Stimulated activated CD8-positive, alpha-beta memory T cell treated with anti-CD3 and anti-CD28 coated beads, Interleukin-15, amount 100 ng/mL, for 4 hours (primary cell): ENCODE results near the gene LPP.
A peak's percentile ranks its signal among the peaks of the same experiment; 100 is the strongest.

Source experiments
- DNase-seq, 2 donors: peaks; one replicate each; pipeline ENCODE4 v3.0.0-alpha.2; 2020; ENCODE audit warnings: low read depth in 2 of 2

Gene LPP

DNA sequence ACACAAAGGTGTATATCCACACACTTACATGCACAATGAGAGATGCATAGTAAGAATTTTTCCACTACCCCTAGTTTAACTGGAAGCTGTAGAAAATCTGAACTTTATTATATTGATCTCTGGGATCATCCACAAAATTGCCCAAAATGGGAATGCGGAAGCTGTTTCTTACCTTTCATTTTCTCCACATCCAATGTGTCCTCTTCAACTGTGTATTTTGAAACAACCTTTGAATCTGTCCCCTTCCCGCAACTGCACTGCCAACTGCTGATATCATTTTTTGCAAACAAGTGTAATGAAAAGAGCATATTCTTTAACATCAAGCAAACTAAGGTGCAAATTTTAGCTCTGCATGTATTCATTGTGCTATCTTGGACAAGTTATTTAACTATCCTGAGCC lies 590.2 kb downstream of the LPP start:
- DNase-seq = no peak

DNA sequence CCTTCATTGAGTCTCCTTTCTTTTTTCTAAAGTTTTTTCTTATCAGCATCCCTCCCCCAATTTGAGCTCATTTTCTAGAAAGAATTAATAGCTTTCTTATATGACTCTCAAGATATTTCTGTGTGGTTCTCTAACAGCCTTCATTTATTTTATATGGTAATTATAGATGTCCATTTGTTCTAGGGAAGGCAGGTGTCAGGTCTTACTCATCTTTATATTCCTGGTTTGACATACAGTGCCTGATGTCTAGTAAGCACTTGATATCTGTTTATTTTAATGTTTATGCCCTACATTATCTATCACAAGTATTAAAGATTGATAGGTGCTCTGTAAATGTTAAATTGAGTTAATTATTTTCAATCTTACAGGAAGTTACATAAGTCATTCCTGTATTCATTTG lies 591.1 kb downstream of the LPP start:
- DNase-seq = no peak

DNA sequence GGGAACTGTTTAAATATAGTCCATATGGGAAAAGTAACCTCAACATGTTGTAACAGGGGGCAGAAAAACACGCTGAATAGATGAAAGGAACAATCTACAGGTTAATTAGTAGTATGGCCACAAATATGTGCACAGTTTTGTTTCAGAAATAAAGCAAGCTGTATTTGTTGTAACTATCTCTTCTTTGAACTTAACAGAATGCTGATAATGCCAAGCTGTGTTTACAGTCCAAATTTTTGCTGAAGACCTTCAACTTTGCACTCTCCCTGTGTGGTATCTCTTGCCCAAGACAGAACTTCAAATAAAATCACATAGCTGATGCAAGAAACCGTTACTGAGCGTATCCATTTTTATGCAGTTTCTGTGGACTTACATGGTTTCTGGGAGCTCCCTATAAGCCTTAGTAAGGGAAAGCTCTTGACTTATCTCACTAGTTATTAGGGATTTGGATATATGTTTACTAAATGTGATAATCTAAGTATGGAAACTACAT lies 592.4 kb downstream of the LPP start:
- no peak for DNase-seq

DNA sequence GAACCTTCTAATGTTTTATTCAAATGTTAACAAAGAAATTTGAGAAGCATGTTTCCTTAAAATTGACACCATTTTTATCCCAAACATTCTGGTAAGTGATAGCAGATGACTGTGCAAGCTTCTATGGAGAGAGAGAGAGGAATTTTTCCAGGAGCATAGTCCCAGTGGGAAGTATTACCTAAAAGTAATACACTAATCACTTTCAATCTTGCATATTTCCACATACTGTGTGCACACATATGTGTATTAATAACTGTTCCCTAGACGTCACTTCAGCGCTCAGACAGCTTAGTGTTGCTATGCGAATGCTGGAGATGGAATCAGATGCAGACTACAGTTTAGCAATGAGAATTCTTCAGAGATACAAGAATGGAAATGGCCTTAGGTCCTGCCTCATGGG lies 593.5 kb downstream of the LPP start:
- DNase-seq = no peak

DNA sequence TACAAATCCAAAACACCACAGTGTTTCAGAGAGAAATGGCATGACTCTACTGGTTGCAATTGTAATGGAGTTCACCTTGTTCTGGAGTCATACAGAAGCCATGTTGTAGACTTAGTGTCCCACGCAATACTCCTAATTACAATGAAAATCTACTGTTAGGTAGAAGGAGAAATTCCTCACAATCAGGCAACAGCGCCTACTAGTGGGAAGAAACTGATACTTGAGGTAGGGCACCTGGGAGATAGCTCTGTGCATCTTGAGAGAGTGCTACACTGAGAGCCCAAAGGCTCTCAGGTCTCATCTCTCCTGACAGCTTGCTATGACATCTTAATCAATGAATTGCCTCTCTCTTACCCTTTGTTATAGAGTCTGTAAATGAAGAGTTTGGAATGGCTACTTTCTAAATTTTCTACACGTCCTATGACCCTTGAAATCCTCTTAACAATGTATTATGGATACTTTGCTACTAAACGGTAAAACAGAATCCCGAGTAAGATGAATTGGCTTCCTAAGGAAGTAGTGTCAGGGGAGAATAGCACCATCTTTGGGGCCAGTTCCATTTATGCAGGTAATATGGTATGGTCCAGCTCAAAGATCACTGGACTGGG lies 595.2 kb downstream of the LPP start:
- DNase-seq = peak in 1 of 2 donors; percentile 38

DNA sequence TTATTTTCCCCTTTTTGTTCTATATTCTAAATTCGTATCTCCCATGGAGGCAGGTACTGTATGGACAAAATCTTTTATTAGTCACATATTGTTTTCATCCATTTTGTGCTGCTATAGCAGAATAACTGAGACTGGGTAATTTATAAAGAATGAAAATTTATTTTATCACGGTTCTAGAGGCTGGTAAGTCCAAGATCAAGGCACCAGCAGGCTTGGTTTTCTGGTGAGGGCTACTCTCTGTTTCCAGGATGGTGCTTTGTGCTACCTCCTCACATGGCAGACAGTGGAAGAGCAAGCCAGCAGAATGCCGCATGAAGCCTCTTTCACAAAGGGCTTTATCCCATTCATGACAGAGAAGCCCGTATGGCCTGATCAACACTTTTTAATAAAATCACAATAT lies 595.9 kb downstream of the LPP start:
- no peak for DNase-seq

DNA sequence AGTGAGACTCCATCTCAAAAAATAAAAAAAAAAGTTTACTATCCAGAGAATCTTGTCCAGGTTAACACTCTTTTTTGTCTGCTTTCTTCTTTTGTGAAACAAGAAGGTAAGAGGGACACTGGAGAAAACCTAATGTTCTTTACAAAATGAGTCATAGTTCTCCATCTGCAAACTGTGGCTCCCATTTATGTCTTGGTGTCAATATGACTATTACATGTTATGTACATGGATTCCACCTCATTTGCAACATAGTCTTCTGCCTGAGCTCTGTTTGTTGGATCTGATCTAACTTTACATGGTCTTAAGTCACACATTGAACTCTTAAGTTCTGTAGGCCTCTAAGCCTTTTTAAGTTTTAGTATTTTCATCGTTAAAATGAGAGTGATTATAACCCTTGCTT lies 596.7 kb downstream of the LPP start:
- no peak for DNase-seq

DNA sequence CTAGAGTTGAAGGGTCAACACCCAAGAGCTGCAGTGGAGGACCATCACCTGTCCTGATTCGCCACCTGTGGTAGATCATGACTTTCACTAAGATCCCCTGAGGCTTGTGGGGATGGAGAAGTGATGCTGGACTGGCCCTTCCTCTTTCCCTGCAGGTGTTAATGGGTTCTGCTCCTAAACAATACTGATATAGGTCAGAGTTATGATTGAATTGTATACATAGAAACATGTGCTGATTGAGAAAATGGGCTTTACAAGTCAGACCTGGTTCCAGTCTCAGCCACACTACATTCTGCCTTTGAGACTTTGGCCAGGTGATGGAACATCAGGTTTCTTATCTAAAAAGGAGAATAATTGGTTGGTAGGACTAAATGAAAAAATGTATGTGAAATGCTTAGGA lies 598.9 kb downstream of the LPP start:
- no peak for DNase-seq

DNA sequence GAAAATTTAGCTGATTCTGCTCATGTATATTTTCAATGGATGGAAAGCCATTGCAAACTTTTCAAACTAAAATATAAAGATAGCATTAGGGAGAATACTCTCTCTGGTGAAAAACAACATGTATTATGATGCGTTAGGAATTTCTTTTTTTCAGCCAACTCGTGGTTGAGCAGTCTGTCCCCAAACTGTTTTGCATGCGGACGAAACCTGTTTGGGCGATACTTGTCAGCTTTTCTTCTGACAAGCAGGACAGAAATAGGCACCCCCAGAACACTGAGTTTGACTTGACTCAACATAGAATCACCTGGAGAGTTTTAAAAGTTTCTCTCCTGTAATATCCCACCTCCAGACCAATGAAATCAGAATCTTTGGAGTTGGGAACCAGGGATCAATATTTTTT lies 600.3 kb downstream of the LPP start:
- no peak for DNase-seq

DNA sequence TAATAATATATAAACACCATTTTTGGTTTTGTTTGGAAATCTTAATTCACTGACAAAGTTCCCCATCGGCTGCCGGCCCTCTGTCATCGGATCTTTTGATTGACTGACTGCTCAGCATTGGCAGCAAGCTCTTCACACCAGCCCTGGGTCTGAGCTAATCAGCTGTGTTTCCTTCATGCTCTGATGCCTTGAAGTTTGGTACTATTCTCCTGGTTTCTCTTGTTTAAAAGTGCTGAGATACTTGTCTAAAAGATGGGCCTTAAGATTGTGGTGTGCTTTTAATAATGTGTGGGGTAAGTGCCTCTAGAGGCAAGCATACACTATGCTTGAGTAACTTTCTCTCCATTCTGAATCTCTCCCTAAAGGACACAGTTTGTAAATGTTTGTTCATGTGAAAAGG lies 602.3 kb downstream of the LPP start:
- no peak for DNase-seq

DNA sequence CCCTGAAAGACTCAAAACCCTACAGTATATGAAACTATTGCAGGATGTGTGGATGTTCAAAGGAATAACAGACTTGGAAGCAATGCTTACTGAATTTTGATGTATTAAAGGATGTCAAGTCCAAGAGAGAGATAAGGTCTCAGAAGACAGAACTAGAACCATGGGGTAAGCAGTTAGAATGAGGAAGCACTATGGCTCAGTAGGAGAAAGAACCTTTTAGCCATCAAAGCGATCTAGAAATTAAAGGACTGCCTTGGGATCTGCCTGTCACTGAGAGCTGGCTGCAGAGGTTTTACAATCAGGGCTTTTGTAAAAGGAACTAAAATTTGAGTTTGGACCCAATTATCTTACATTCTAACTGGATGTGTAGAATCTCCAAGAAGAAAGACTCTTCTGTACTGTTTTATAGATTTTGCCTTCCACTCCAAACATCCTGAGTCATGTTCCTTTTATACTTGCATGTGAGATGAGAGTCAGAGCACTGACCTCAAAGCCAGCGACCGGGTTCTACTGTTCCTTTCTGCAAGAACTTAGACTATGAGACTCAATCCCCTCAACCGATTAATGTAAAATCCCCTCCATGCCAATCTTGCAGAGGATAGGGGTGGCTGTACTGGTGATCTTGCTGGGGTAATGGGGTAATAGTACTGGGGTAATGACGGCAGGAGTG lies 605.5 kb downstream of the LPP start:
- DNase-seq = no peak

DNA sequence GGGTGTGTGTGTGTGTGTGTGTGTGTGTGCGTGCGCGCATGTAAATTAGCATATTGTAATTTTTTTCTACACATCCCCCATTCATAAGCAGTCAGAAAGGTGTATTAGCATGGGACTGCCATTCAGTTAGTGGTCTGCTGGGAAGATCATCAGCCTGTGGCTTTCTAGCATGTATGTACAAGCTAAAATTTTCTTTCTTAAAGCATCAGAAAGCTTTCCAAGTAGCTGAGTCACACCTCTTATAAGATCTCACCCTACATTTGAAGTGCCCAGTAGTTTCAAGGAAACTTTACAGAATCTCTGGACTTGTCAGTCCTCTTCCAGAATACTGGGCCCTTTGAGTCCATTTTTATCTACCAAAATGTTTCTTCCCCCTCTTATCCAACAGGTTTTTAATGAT lies 606.5 kb downstream of the LPP start:
- DNase-seq = no peak

DNA sequence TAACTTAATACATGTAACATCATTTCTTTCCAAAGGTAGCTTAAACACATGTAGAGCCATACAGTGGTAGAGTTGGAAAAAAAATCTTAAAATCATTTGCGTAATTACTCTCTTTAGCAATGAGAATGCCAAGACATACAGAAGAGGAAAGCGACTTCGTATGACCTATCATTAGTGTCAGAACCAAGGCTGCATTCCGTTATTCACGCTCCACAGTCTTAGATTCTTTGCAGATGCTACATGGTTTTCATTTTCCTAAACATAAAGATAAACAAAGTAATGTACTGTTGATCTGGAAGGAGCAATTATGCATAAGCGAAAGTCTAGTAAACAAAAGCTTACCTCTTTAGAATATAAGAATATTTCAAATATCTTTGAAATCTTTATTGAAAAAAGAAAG lies 607.5 kb downstream of the LPP start:
- no peak for DNase-seq

DNA sequence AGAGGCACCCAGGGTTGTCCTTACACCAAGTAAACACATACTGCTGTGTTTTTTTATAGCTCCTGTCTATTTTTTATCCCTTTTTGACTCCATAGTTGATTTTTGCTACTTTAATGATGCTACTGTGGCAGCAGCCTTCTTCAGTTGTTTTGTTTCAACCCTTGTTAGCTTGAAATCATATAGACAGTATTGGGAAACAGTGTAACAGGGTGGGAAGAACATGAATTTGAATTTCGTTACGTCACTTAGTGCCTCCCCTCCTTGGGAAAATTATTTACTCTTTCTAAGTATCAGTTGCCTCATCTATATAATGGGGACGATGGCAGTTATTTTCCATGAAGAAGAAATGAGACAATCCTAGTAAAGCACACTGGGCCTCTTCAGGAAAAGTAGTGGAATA lies 608.0 kb downstream of the LPP start:
- no peak for DNase-seq

DNA sequence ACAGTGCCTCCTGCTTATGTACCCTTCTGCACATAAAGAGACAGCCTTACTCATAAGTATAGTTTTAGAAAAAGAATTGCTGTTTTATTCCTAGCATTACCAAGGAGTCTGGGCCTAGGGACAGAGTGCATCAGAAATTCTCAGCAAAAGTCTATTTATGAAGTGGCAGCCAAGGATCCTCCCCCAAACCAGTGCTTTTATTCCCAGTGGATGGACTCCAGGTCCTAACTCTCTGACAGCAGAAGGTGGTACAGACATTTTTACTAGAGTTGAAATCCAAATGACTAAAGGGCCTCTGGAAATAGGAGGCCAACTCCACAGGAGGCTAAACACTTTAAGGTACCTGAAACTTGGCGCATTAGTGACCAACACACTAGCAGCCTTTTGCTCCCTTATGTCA lies 610.7 kb downstream of the LPP start:
- no peak for DNase-seq

DNA sequence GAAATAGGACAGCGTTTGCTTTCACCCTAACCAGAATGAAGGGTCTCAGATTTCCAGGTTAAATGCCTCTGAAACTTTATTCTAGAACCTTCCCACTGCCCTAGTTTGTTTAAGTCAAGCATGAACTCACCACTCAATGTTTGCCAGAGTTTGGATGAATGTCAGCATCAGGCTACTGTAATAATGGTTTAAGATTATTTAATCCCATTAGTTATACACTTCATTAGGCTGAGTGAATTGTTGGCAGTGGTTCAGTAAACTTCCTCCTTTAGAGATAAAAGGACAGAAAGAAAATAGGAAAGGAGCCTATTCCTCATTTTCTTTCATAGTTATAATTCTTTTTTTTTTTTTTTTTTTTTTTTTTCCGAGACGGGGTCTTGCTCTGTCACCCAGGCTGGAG lies 615.9 kb downstream of the LPP start:
- no peak for DNase-seq

DNA sequence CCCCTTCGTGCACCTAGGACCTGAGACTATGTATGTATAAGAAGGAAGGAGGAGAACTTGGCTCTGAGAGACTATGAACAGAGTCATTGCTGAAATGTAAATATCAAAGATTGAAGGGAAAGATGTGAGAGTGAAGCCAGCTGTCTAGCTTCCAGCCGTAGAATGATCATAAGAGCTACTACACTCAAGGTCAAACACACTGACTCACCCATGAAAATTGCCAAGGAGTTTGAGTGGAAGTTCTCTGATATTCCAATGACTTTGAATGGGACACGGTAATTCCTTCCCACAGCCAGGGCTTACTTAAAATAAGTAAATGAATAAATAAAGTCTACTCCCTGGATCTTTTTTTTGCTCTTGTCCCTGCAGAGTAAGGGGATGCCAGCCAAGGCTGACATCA lies 618.9 kb downstream of the LPP start:
- no peak for DNase-seq

DNA sequence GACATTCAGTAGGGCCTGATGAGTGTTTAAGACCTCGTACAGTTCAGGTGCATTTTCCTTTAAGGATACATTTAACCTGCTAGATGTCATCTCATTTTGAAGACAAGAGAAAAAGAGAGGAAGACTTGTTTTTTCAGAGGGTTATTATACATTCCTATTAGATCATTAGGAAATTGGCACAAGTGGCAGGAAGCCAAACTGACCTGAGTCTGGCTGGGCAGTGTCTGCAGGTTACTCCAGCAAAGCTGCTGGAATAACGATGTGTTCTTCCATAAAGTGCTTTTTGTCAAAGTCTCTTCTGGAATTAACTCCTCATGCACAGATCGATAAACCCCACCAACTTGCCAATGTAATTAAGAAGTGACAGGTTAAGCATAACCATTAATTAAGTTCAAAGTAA lies 621.5 kb downstream of the LPP start:
- DNase-seq = no peak

DNA sequence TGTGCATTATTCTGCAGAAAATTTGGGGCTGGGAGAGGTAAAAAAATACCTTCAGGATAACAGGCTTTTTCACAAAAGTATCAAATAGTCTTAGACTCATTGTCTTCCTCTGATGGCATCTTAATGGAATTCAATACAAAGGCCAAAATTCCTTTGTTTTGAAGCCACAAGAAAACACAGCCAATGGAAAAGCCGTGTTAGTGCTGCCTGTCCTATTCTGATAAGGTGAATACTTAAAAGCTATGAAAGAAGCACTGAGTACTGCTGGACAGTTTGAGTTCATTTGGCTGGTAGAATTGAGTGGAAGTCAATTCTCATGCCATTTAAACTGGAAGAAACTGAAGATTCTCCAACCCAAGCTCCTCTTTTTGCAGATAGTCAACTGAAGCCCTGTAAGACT lies 622.5 kb downstream of the LPP start:
- no peak for DNase-seq

DNA sequence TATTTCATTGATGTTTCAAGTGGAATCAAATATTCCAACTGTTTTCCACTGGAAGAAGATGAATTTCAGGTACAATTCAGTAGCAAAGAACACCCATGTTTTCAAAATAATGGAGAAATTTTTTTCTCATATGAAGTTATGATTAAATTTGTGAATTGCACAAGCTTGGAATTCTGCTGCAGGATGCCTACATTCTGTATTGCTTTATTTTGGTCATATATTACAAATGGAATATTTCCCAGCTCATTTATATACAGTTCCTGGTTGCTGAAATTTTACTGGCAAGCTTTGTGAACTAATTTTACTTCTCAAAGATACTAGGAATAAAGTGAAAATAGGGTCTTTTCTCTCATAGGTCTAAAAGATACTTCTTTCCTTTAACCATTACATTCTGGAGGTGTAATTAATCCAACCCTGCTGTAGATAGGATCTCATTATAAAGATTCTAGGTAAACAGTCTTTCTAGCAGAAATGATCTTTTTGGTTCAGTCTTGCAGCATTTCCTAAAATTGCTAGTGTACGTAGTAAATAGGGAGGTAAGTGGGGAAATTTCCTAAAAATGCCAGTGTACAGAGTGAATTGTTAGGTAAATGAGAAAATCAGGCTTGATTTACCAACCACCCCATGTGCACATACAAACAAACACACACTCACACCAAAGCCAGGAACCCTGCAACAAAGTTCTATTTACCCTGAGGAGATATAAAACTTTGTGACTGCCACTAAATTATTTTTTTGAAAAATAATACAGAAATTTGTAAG lies 624.3 kb downstream of the LPP start:
- no peak for DNase-seq

DNA sequence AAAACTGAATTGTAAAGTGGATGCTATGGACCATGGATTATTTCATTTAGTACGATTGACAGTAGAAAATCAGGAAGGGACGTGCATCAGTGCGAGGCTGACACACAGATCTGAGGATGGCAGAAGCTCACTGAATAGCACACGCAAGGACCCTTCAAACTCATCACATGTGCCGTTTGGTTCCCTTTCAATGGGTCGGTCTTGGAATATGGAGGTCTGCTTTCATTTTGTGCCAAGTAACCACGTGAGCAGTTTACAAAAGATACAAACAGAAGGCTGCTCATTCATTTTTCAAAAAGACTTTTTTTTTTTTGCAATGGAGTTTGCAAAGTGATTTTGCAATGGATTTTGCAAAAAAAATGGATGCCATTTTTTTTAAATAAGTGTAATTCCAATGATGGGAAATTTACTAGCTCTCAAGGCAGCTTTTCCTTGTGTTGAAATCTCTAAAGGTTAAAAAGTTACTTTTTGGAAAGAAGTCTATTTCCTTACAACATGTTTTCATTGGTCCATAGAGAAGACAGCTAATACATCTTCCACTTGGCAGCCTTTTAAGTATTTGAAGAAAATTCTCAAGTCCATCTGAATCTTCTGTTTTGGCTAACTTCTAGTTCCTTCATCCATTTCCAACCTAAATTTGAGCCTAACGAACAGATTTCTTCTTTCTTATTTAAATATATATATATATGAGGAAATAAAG lies 625.5 kb downstream of the LPP start:
- DNase-seq = no peak
